Endothelial cell of umbilical vein (primary cell): ENCODE data around the gene FAAH. TPM values are rescaled to one million over a fixed set of nuclear protein-coding genes. Genes with fewer than 3 reads are reported as not detected.

Experiments
- BruUV-seq: library from RNA; stranded (reverse); fragments of 400-500 nt; replicated peaks from 2 replicates; lab custom pipeline; 2021; lab: Mats Ljungman, UMichigan
- CTCF ChIA-PET: fragments of 300-600, 350-600 bp; sonication (Branson Sonifier 250); formaldehyde crosslinking; loops from one replicate; lab custom pipeline; 2021; ENCODE audit warnings: antibody characterized with exemption, inconsistent platforms; lab: Charles Lee
- POLR2A ChIA-PET: fragments of 300-600, 350-600 bp; sonication (Branson Sonifier 250); formaldehyde crosslinking; loops from one replicate; lab custom pipeline; 2021; ENCODE audit warnings: antibody characterized with exemption, inconsistent platforms; lab: Charles Lee
- DNase-seq: peaks from one replicate; pipeline ENCODE4 v3.0.0-alpha.2; 2011; ENCODE audit warnings: low read depth, low spot score
- FAIRE-seq: peaks from 2 replicates; lab custom pipeline; 2011; peaks lifted over from hg19 to GRCh38; lab: Jason Lieb, UNC
- H2AFZ ChIP-seq: 2 replicates; pipeline ENCODE4 v1.6.0; 2012; ENCODE audit warnings: low read depth, low read length, control low read depth, inconsistent platforms
- H3K27ac ChIP-seq: 2 replicates; pipeline ENCODE4 v1.5.1; 2011; ENCODE audit warnings: low read depth, mild to moderate bottlenecking, control low read depth, low read length, moderate library complexity; ENCODE audit not compliant: insufficient read depth
- H3K27me3 ChIP-seq, 2 experiments: 2 replicates each; pipeline versions ENCODE4 v1.6.0 to v1.6.1; 2011; ENCODE audit warnings: low read length in 2 of 2, mixed read lengths in 1 of 2; ENCODE audit not compliant: control insufficient read depth in 2 of 2, insufficient read depth in 2 of 2
- H3K36me3 ChIP-seq, 2 experiments: 2 replicates in 1 of 2; 3 replicates in 1 of 2; pipeline ENCODE4 v1.5.1; 2011; ENCODE audit warnings: low read length in 2 of 2, mild to moderate bottlenecking in 1 of 2, moderate library complexity in 1 of 2; ENCODE audit not compliant: control insufficient read depth in 2 of 2, insufficient read depth in 2 of 2; ENCODE audit errors: extremely low read depth in 1 of 2
- H3K4me1 ChIP-seq: 3 replicates; pipeline ENCODE4 v1.5.1; 2011; ENCODE audit warnings: mild to moderate bottlenecking, low read length; ENCODE audit not compliant: control insufficient read depth, insufficient read depth; ENCODE audit errors: extremely low read depth
- H3K4me2 ChIP-seq: 2 replicates; pipeline ENCODE4 v1.6.1; 2011; ENCODE audit warnings: low read length, control low read depth, mixed read lengths; ENCODE audit not compliant: insufficient read depth
- H3K4me3 ChIP-seq, 3 experiments: fragments of 200-600 bp in 1 of 3; sonication (generic), shearing (Covaris generic) in 1 of 3; replicated peaks in 1 of 3; 2 replicates each; pipeline ENCODE4 v1.5.1; 2011 to 2016; ENCODE audit warnings: control low read depth in 3 of 3, low read length in 3 of 3, mild to moderate bottlenecking in 2 of 3, inconsistent platforms in 1 of 3, low read depth in 1 of 3, moderate library complexity in 1 of 3; ENCODE audit not compliant: insufficient read depth in 1 of 3
- H3K79me2 ChIP-seq: 2 replicates; pipeline ENCODE4 v1.6.0; 2012; ENCODE audit warnings: low read length, inconsistent platforms; ENCODE audit not compliant: control insufficient read depth, insufficient read depth
- H3K9ac ChIP-seq: replicated peaks from 2 replicates; pipeline ENCODE3; 2011; ENCODE audit warnings: low read length, control low read depth; ENCODE audit not compliant: insufficient read depth; ENCODE audit errors: extremely low read depth
- H3K9me1 ChIP-seq: replicated peaks from 3 replicates; pipeline ENCODE4 v1.6.0; 2011; ENCODE audit warnings: mild to moderate bottlenecking, low read length; ENCODE audit not compliant: control insufficient read depth, insufficient read depth; ENCODE audit errors: extremely low read depth
- H3K9me3 ChIP-seq: replicated peaks from 2 replicates; pipeline ENCODE4 v1.5.1; 2012; ENCODE audit warnings: low read length, inconsistent platforms; ENCODE audit not compliant: control insufficient read depth, insufficient read depth
- H4K20me1 ChIP-seq: replicated peaks from 2 replicates; pipeline ENCODE3; 2011; ENCODE audit warnings: mild to moderate bottlenecking, low read length; ENCODE audit not compliant: control insufficient read depth, insufficient read depth; ENCODE audit errors: extremely low read depth
- EZH2 ChIP-seq: IDR thresholded peaks from 2 replicates; pipeline ENCODE4 v1.6.1; 2012; ENCODE audit warnings: borderline replicate concordance, low read depth, mild to moderate bottlenecking, moderate library complexity, low read length, inconsistent platforms; ENCODE audit not compliant: severe bottlenecking
- FOS ChIP-seq: IDR thresholded peaks from 2 replicates; pipeline ENCODE4 v1.6.1; 2011; ENCODE audit warnings: mild to moderate bottlenecking, low read length, moderate library complexity, borderline replicate concordance; ENCODE audit not compliant: insufficient read depth
- GATA2 ChIP-seq: IDR thresholded peaks from 2 replicates; pipeline ENCODE4 v1.7.0; 2011; ENCODE audit warnings: low read depth, mild to moderate bottlenecking, moderate library complexity, mixed read lengths, low read length; ENCODE audit not compliant: insufficient read length, insufficient read depth
- JUN ChIP-seq: IDR thresholded peaks from 2 replicates; pipeline ENCODE4 v1.6.1; 2011; ENCODE audit warnings: borderline replicate concordance, low read depth; ENCODE audit not compliant: insufficient read length, insufficient read depth
- MYC ChIP-seq: IDR thresholded peaks from one replicate; pipeline ENCODE4 v1.6.1; 2011; ENCODE audit warnings: mild to moderate bottlenecking, low read depth, low read length
- POLR2A ChIP-seq: IDR thresholded peaks from 2 replicates; pipeline ENCODE4 v1.6.1; 2012; ENCODE audit warnings: low read depth, mild to moderate bottlenecking, control low read depth, low read length
- POLR2AphosphoS5 ChIP-seq: IDR thresholded peaks from 2 replicates; pipeline ENCODE4 v1.6.1; 2012; ENCODE audit warnings: low read depth, mild to moderate bottlenecking, control low read depth, low read length, moderate library complexity; ENCODE audit not compliant: insufficient read depth
- dilution Hi-C: fragments of 300-500 bp; cut with MboI; formaldehyde crosslinking; loops from one replicate; pipeline ENCODE4 v1.15.0; 2019; ENCODE audit warnings: low sequenced_read_pairs; ENCODE audit not compliant: extremely low pct_ligation_motif_present
- intact Hi-C: fragments of 100-400 bp; cut with micrococcal nuclease; formaldehyde crosslinking; loops from one replicate; pipeline ENCODE4 v1.10.0; 2022
- polyA plus RNA-seq, 4 experiments: library from polyadenylated mRNA; depleted of rRNA in 3 of 4; stranded (reverse) in 3 of 4; unstranded in 1 of 4; fragments of >200 nt; gene quantifications; 2 replicates each; pipeline versions ENCODE4 v1.2.1 to v1.2.3, GENCODE V29; 2011 to 2012; ENCODE audit warnings: missing spikeins in 1 of 4
- total RNA-seq: library from RNA; stranded (reverse); gene quantifications from 2 replicates; pipeline ENCODE4 v1.2.3, GENCODE V29; 2021
- TF ChIP-seq, protein P1 (sequence below), 2 donors: IDR thresholded peaks; 1 replicate in 1 of 2; 2 replicates in 1 of 2; pipeline ENCODE4 v1.5.1; 2011; ENCODE audit warnings: low read length in 2 of 2, mild to moderate bottlenecking in 2 of 2, moderate library complexity in 2 of 2, control low read depth in 1 of 2, inconsistent platforms in 1 of 2, low read depth in 1 of 2; ENCODE audit not compliant: insufficient read depth in 1 of 2; ENCODE audit errors: extremely low read depth in 1 of 2
- TF ChIP-seq, protein P2 (sequence below): IDR thresholded peaks from 2 replicates; pipeline ENCODE4 v1.6.1; 2011; ENCODE audit not compliant: insufficient read depth, insufficient read length

Gene FAAH
- total and polyA plus RNA-seq, 2 donors (not counting 3 experiments of a cell fraction or from before 2014, with no cell fraction given), result 0.47 to 1.5 TPM

DNA sequence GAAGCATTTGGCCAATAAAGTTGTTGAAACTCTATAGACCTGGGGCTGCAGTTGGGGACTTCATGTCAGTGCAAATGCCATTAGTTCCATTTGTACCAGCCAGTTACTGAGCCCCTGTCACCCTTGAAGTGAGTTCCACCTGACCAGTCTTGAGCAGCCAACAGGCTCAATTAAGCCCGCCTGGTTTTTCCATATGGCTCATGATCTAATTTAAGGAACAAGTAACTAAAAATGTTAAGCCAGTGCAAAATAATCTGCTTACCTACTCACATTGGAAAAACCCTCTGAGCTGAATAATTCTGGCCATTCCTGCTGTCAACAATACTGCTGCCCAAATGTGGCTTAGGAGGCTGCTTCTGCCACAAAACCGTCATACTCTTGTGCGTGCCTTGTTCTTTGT, 32.0 kb upstream of the FAAH start:
- Histone ChIP-seq H3K4me2 (no peak overlapping the region), H3K79me2 (no peaks in the 10 kb centered on the region), H3K9me1 (no peaks in the 10 kb centered on the region), H3K9ac (no peak overlapping the region), H3K36me3 (peaks cover 20 to 23% of the 10 kb centered on the region in 2 experiments), H4K20me1 (no peaks in the 10 kb centered on the region), H2AFZ (no peak overlapping the region), H3K27me3 (no peaks in the 10 kb centered on the region), H3K4me1 (no peaks in the 10 kb centered on the region), H3K9me3 (no peaks in the 10 kb centered on the region), H3K4me3 (no peak overlapping the region), H3K27ac (no peak overlapping the region)
- FAIRE-seq (no peak), DNase-seq (no peak)
- no peak for TF ChIP-seq GATA2
- TF ChIP-seq, protein P1, sequence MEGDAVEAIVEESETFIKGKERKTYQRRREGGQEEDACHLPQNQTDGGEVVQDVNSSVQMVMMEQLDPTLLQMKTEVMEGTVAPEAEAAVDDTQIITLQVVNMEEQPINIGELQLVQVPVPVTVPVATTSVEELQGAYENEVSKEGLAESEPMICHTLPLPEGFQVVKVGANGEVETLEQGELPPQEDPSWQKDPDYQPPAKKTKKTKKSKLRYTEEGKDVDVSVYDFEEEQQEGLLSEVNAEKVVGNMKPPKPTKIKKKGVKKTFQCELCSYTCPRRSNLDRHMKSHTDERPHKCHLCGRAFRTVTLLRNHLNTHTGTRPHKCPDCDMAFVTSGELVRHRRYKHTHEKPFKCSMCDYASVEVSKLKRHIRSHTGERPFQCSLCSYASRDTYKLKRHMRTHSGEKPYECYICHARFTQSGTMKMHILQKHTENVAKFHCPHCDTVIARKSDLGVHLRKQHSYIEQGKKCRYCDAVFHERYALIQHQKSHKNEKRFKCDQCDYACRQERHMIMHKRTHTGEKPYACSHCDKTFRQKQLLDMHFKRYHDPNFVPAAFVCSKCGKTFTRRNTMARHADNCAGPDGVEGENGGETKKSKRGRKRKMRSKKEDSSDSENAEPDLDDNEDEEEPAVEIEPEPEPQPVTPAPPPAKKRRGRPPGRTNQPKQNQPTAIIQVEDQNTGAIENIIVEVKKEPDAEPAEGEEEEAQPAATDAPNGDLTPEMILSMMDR (IDR thresholded peaks at IDR 0.05; ENCODE audit: extremely low read depth in 1 of 2, insufficient read depth in 1 of 2, low read depth in 1 of 2, low read length in 2 of 2), result no peak
- TF ChIP-seq POLR2AphosphoS5, result no peak
- TF ChIP-seq, protein P2, sequence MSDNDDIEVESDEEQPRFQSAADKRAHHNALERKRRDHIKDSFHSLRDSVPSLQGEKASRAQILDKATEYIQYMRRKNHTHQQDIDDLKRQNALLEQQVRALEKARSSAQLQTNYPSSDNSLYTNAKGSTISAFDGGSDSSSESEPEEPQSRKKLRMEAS, result no peak
- no peak for TF ChIP-seq EZH2
- no peak for TF ChIP-seq MYC
- TF ChIP-seq FOS, result no peak
- TF ChIP-seq POLR2A, result no peak
- TF ChIP-seq JUN, result no peak
- ChIA-PET CTCF (interaction anchor here (2.8 kb wide), 1 partner anchor 14 kb away, joined by 11 read pairs; no protein-coding TSS in a partner anchor), POLR2A (no interaction called here)
- intact Hi-C loops, result no loop called here
- no TSS peak for BruUV-seq
- dilution Hi-C loops, result no loop called here
